Activated naive CD8-positive, alpha-beta T cell treated with anti-CD3 and anti-CD28 coated beads for 36 hours (primary cell): Measurements from ENCODE around the gene STEAP2. TPM values are rescaled to one million over a fixed set of nuclear protein-coding genes. Genes with fewer than 3 reads are reported as not detected.
"Not testable (repeated sequence)": the region's sequence is repeated elsewhere in the genome, so short reads cannot be mapped to it uniquely, and the experiment has no call there.

Experiments used
- DNase-seq: peaks from one replicate; pipeline ENCODE4 v3.0.0; 2021
- H3K27ac Mint-ChIP-seq: one replicate; pipeline ENCODE4 v1.8.0; 2022; ENCODE audit warnings: mild to moderate bottlenecking, moderate library complexity, mixed read lengths
- H3K27me3 Mint-ChIP-seq: one replicate; pipeline ENCODE4 v1.8.0; 2022; ENCODE audit warnings: mild to moderate bottlenecking, mixed read lengths
- H3K36me3 Mint-ChIP-seq: one replicate; pipeline ENCODE4 v1.8.0; 2021; ENCODE audit warnings: mild to moderate bottlenecking, mixed read lengths
- H3K4me1 Mint-ChIP-seq: one replicate; pipeline ENCODE4 v1.8.0; 2021; ENCODE audit warnings: mixed read lengths
- H3K4me3 Mint-ChIP-seq: one replicate; pipeline ENCODE4 v1.8.0; 2022; ENCODE audit warnings: mild to moderate bottlenecking, moderate library complexity, mixed read lengths
- H3K9me3 Mint-ChIP-seq: one replicate; pipeline ENCODE4 v1.8.0; 2022; ENCODE audit warnings: mixed read lengths
- total RNA-seq, 2 experiments: library from RNA; stranded (reverse); gene quantifications; one replicate each; pipeline ENCODE4 v1.2.3, GENCODE V29; 2021

Gene STEAP2
- total RNA-seq, 2 experiments from 2014 or later: not detected

DNA sequence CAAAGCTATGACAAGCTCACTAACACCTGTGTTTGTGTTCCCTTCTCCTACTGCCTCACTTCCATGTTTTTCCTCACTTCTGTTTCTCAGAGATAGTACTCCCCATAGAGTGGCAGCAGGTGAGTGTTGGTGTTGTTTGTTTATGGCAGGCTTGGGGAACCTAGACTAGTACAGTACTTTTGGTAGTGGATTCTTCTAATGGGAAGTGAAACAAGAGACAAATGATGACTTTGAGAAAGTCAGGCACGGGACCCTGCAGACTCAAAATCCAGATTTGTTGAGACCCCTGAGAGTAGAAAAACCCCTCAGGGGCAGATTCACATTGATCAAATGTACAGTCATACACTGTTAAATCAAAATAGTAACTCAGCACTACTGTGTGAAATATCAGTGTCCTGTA is 27.0 kb downstream of the STEAP2 start:
- no peaks in the 10 kb centered on the region for H3K4me1 Mint-ChIP-seq
- H3K36me3 Mint-ChIP-seq: no peaks in the 10 kb centered on the region

DNA sequence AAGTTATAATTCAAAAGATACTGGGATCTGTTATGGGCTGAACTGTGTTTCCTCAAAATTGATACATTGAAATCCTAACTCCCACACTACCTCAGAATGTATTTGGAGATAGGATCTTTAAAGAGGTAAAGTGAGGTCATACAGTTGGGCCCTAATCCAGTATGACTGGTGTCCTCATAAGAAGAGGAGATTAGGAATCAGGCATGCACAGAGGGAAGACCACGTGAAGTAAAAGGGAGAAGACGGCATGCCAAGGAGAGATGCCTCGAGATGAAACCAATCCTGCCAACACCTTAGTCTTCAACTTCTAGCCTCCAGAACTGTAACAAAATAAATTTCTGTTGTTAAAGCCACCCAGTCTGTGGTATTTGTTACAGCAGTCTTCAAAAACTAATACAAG is 27.5 kb downstream of the STEAP2 start:
- no peak overlapping the region for H3K27ac Mint-ChIP-seq
- no peaks in the 10 kb centered on the region for H3K36me3 Mint-ChIP-seq
- H3K4me1 Mint-ChIP-seq: peaks cover 2% of the 10 kb centered on the region
- no peaks in the 10 kb centered on the region for H3K9me3 Mint-ChIP-seq
- DNase-seq: no peak
- no peak overlapping the region for H3K4me3 Mint-ChIP-seq
- H3K27me3 Mint-ChIP-seq: peaks cover 19% of the 10 kb centered on the region

More for the DNA sequence above, 27.0 kb downstream of the STEAP2 start:
- no peak for DNase-seq
- H3K27me3 Mint-ChIP-seq: peaks cover 15% of the 10 kb centered on the region
- H3K27ac Mint-ChIP-seq: no peak overlapping the region
- H3K4me3 Mint-ChIP-seq: no peak overlapping the region
- no peaks in the 10 kb centered on the region for H3K9me3 Mint-ChIP-seq

DNA sequence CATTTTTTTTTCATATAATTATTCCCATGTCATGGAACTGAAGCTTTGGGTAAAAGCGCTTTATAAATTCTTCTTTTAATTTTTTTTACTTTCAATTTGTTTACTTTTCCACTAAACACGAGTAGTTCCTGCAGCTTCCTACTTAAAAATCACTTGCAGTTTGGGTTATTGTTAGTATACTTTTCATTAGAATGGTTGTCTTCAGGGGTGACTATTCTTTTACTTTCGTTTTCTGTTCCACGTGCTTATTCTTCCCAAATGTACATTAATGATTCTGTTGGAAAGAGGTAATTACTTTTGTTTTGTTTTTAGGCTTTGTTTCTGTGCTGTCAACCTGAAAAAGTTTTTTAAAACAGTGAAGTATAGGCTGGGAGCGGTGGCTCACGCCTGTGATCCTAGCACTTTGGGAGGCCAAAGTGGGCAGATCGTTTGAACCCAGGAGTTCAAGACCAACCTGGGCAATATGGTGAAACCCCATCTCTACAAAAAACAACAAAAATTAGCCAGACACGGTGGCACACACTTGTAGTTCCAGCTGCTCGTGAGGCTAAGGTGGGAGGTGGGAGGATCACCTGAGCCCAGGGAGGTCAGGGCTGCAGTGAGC is 28.2 kb downstream of the STEAP2 start:
- DNase-seq: no peak
- H3K4me3 Mint-ChIP-seq: no peak overlapping the region

DNA sequence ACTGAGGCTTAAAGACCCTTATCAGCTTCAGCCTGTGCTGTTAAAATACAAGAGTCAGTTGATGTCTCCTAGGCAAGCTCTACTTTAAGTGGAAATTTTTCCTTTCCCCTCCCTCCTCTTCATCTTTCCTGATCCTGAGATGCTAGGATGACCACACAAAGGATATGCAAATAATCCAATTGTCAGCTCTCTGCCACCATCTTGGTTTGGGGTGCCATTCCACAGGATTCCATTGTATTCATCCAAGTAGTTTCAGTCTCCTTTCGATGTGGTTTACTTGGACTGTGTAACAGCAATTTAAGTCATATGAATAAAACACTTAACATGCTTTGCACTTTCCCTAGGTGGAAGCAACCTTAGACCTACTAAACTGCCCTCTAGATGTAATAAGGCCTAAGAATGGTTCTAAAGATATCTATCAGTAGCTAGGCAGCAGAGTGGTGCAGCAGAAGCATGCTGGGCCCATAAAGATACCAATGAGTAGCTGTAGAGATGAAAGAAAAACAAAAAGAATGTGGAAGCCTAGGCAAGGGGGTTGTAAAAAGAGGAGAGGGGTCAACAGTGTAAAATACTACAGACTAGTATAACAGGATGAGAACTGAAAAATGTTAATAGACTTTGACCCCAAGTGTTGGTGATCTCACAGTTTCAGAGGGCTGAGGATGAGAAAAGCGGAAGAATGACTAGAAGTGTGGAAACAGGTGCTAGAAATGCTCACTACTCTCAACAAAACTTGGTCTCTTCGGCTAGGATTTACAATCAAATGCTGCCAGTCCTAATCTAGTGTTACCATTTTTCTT is 31.0 kb downstream of the STEAP2 start:
- Mint-ChIP-seq H3K27ac (no peak overlapping the region), H3K9me3 (no peaks in the 10 kb centered on the region), H3K4me1 (peaks cover 21% of the 10 kb centered on the region), H3K4me3 (no peak overlapping the region), H3K36me3 (no peaks in the 10 kb centered on the region), H3K27me3 (peaks cover 43% of the 10 kb centered on the region)
- DNase-seq: no peak

More for the DNA sequence above, 28.2 kb downstream of the STEAP2 start:
- Mint-ChIP-seq H3K27me3 (peaks cover 26% of the 10 kb centered on the region), H3K36me3 (no peaks in the 10 kb centered on the region), H3K9me3 (no peaks in the 10 kb centered on the region), H3K27ac (no peak overlapping the region), H3K4me1 (peaks cover 9% of the 10 kb centered on the region)

DNA sequence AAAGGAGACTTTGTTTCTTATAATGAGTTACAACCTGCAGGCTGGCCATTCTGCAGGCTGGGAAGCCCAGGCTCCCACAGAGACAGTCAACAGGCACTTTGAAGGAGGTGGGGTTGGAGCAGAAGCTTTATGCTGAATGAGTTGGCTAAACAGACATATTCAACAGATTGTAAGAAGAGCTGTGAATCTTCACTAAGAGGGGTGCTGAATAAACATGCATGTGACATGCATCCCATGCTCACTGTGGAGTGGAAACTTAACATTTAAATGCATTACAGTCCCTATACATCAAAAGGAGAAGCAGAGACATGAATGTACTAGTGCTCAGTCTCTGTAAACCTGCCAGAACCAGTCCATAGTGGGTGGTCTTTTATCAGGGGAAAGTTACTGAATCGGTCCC is 32.0 kb downstream of the STEAP2 start:
- DNase-seq: no peak
- H3K36me3 Mint-ChIP-seq: no peaks in the 10 kb centered on the region
- H3K27ac Mint-ChIP-seq: no peak overlapping the region
- peaks cover 43% of the 10 kb centered on the region for H3K27me3 Mint-ChIP-seq
- H3K4me1 Mint-ChIP-seq: peaks cover 21% of the 10 kb centered on the region
- H3K9me3 Mint-ChIP-seq: no peaks in the 10 kb centered on the region
- peak overlapping the region; percentile 19 for H3K4me3 Mint-ChIP-seq

DNA sequence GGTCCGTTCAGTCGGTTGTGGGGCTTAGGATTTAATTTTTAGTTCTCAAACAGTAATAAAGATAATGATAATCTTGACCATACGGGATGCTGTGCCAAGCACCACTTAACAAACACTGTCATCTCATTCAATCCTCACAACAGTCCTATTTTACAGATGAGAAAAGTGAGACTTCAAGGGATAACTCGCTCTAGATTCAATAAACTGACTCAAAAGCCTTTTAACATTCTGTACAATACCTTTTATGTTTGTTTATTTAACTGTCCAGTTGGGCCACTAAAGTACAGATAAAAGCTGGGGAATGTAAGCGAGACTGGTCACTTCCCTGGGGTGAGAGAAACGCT is 33.0 kb downstream of the STEAP2 start:
- no peaks in the 10 kb centered on the region for H3K9me3 Mint-ChIP-seq
- H3K36me3 Mint-ChIP-seq: no peaks in the 10 kb centered on the region
- H3K27me3 Mint-ChIP-seq: peaks cover 43% of the 10 kb centered on the region
- DNase-seq: no peak
- peaks cover 21% of the 10 kb centered on the region for H3K4me1 Mint-ChIP-seq
- no peak overlapping the region for H3K27ac Mint-ChIP-seq
- peak overlapping the region; percentile 95 for H3K4me3 Mint-ChIP-seq

DNA sequence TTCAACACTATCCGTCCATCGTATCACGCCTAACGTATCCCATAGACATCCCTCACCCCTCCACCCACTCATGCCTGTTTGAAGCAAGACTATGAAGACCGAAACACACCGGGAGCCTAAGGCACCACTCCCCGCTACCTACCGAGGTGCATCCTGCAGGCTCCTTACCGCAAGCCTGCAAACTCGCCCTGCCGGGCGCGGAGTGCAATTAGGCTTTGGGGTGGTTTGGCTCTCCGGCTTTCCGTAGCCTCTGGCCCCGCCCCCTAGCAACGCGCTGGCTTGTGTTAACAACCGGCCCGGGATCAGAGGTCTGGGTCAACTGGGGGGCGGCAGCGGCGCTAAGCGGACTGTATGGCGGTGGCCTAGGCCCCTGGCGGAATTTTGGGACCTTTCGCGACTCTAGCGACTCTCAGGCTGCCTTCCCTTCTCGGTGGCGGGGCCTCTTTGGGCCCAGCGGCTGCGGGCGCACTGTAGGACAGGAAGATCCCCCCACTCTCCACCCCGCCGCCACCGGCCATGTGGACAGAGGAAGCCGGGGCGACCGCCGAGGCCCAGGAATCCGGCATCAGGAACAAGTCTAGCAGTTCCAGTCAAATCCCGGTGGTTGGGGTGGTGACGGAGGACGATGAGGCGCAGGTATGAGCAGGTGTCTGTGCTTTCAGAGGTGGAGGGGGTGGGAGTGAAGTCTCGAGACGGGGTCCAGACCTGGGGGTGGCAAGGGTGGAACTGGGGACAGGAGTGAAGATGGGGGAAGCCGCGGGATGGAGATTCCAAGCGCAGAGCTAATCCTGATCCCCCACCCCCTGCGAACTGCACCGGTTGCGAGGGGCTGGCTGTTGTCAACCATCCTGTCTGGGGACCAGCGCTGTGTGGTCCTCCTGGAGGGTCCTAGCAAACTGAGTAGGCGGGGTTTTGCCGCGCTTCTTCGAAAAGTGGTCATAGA is 33.6 kb downstream of the STEAP2 start, which contains the start of gene CFAP69:
CFAP69 (plus strand) TSS at position 266 of the 943 bp plus-strand sequence; CDS start at position 517, 251 bp downstream.
- Mint-ChIP-seq H3K36me3 (no peaks in the 10 kb centered on the region), H3K4me1 (peaks cover 21% of the 10 kb centered on the region), H3K4me3 (peak within 1 kb of the TSS; percentile 95), H3K27ac (peak within 1 kb of the TSS; percentile 51), H3K27me3 (peaks cover 46% of the 10 kb centered on the region), H3K9me3 (no peaks in the 10 kb centered on the region)
- peak; percentile 87 for DNase-seq

DNA sequence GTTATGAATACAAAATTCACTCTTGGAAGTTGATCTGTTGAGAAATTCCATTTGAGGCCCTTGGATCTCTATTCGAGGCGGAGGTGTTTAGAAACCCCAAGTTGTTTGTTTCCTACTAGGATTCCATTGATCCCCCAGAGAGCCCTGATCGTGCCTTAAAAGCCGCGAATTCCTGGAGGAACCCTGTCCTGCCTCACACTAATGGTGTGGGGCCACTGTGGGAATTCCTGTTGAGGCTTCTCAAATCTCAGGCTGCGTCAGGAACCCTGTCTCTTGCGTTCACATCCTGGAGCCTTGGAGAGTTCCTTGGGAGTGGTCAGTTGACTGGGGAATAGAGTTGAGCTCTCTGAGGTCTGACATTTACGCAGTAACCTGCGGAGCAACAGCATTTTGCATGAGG is 34.6 kb downstream of the STEAP2 start:
- Mint-ChIP-seq H3K4me3 (peak overlapping the region; percentile 95), H3K9me3 (no peaks in the 10 kb centered on the region), H3K27ac (no peak overlapping the region), H3K36me3 (no peaks in the 10 kb centered on the region), H3K27me3 (peaks cover 46% of the 10 kb centered on the region), H3K4me1 (peaks cover 21% of the 10 kb centered on the region)
- no peak for DNase-seq

DNA sequence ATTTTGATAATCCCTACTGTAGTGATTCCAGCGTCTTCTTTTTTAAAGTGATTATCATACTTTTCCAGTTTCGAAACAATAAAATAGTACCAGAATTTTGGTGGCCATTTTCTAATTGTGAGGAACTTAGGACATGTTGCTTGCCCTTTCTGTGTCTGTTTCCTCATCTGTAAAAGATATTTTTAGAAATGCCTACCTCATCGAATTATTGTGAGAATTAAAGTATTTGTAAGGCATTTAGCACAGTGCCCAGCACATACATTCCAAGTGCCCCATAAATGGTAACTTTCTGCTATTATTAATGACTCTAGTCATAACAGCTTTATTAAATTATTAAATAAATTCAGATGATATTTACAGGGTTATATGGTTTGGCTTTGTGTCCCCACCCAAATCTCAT is 37.2 kb downstream of the STEAP2 start:
- peaks cover 21% of the 10 kb centered on the region for H3K4me1 Mint-ChIP-seq
- H3K9me3 Mint-ChIP-seq: no peaks in the 10 kb centered on the region
- no peak overlapping the region for H3K4me3 Mint-ChIP-seq
- H3K27me3 Mint-ChIP-seq: peaks cover 42% of the 10 kb centered on the region
- H3K36me3 Mint-ChIP-seq: no peaks in the 10 kb centered on the region
- DNase-seq: no peak
- no peak overlapping the region for H3K27ac Mint-ChIP-seq

DNA sequence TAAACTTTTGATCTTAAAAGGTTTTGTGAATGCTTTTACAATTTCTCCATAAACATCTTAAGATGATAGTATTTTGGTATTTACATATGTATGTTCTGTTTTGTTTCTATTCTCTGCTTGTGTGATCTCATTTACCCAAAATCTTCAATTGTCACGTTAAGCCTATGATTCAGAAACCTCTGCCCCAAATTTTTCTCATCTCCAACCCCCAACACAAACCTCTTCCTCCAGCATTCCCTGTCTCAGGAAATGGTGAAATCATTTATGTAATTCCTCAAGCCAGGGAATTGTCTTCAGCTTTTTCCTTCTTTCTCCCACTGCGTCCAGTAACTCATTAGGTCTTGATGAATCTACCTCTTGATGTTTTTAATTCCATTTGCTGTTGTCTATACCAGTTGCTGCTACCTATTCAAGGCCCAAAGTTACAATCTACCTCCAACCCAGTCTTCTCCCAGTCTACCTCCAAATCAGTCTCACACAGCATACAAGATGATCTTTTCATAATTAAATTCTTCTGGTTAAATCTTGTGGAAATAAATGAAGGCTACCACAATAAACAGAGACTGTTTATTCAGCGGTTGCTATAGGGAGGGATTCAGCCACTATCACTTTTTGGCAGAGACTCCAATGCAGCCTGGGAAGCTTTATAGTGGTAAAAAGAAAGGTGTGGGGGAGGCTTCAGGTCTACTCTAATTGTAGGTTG is 39.2 kb downstream of the STEAP2 start:
- no peaks in the 10 kb centered on the region for H3K9me3 Mint-ChIP-seq
- no peak for DNase-seq
- H3K27ac Mint-ChIP-seq: no peak overlapping the region
- H3K36me3 Mint-ChIP-seq: no peaks in the 10 kb centered on the region
- no peak overlapping the region for H3K4me3 Mint-ChIP-seq
- peaks cover 37% of the 10 kb centered on the region for H3K27me3 Mint-ChIP-seq
- H3K4me1 Mint-ChIP-seq: peaks cover 6% of the 10 kb centered on the region

DNA sequence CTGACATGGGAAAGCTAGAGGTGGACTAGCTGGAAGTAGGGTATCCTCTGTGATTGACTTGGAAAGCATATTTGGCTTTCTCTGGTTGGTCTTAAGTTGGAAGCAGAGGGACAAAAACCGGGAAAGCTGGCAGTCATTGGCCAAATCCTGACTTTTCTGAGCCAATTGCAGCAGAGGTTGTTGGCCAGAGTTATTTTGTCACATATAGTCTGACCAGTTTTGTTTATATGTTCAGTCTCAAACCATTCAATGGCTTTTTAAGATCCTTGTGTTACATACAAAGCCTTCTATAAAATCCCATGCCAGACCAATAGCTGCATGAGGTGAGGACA is 39.7 kb downstream of the STEAP2 start:
- H3K27me3 Mint-ChIP-seq: peaks cover 34% of the 10 kb centered on the region
- H3K4me3 Mint-ChIP-seq: no peak overlapping the region
- H3K36me3 Mint-ChIP-seq: no peaks in the 10 kb centered on the region
- H3K4me1 Mint-ChIP-seq: peaks cover 1% of the 10 kb centered on the region
- H3K27ac Mint-ChIP-seq: no peak overlapping the region
- DNase-seq: no peak
- no peaks in the 10 kb centered on the region for H3K9me3 Mint-ChIP-seq

DNA sequence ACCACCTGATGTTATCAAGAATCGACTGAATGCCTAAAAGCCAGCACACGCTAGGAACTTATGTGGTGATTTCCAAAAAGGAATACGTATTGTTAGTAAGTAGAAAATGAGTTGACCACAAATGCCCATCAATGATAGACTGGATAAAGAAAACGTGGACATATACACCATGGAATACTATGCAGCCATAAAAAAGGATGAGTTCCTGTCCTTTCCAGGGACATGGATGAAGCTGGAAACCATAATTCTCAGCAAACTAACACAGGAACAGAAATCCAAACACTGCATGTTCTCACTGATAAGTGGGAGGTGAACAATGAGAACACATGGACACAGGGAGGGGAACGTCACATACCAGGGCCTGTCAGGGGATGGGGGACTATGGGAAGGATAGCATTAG is 44.5 kb downstream of the STEAP2 start:
- H3K27me3 Mint-ChIP-seq: peaks cover 30% of the 10 kb centered on the region
- not testable (repeated sequence) for H3K36me3 Mint-ChIP-seq, H3K9me3 Mint-ChIP-seq, H3K4me3 Mint-ChIP-seq, H3K27ac Mint-ChIP-seq, H3K4me1 Mint-ChIP-seq, DNase-seq

DNA sequence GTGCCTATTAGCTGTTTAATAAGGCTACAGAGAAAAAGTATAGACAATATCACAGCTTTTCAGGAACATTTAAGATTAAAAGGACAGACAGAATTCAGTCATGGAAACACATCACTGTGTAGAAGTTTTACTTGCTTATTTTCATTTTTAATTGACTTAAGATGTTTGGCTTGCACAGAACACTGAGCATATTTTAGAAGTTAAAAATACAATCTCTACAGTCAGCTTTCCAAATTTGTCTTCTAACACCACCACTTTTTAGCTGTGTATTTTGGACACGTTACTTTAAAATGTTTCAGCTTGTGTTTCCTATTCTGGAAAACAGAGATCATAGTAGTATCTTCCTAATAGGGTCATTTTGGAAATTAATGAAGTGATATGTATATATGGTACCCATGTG is 45.2 kb downstream of the STEAP2 start:
- no peak overlapping the region for H3K4me3 Mint-ChIP-seq
- no peaks in the 10 kb centered on the region for H3K36me3 Mint-ChIP-seq
- peaks cover 30% of the 10 kb centered on the region for H3K27me3 Mint-ChIP-seq

DNA sequence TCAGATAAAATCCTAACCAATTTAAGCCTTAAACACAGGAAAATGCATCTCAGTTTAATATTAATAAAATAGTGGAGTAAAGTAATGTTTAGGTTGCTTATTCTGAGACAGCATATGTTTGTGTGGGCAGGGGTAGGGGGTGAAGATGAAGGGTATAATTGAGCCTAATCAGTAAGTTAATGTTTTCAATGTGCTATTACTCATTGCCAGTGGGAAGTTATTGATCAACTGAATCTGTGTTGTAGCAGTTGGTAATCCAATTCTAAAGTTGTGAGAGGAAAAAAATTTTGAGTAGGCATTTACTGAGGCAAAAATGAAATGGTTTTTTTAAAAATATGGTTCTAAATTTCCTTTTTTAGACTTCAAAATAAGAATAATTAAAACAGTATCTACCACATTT is 49.9 kb downstream of the STEAP2 start:
- H3K4me3 Mint-ChIP-seq: no peak overlapping the region
- no peaks in the 10 kb centered on the region for H3K36me3 Mint-ChIP-seq
- no peaks in the 10 kb centered on the region for H3K4me1 Mint-ChIP-seq
- H3K9me3 Mint-ChIP-seq: no peaks in the 10 kb centered on the region
- no peak overlapping the region for H3K27ac Mint-ChIP-seq
- no peak for DNase-seq
- H3K27me3 Mint-ChIP-seq: peaks cover 12% of the 10 kb centered on the region

More for the DNA sequence above, 45.2 kb downstream of the STEAP2 start:
- Mint-ChIP-seq H3K27ac (no peak overlapping the region), H3K4me1 (no peaks in the 10 kb centered on the region), H3K9me3 (no peaks in the 10 kb centered on the region)
- no peak for DNase-seq

DNA sequence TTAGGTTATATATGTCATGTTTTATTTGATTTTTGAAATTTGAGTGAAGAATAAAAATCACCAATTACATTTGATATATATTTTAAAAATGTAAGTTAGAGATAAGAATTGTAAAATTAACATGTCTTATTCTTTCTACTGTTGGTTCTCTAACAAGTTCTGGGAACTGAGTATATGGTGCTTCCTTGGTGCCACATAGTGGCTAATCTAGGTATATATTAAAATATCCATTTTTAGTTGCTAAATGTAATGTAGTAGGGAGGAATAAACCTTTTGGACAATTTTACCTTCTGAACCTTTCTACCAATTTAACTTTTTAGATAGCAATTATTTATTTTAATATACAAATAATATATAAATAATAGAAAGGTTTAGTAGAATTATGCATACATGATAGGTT is 50.9 kb downstream of the STEAP2 start:
- H3K36me3 Mint-ChIP-seq: no peaks in the 10 kb centered on the region
- no peaks in the 10 kb centered on the region for H3K4me1 Mint-ChIP-seq
- no peaks in the 10 kb centered on the region for H3K9me3 Mint-ChIP-seq
- H3K27ac Mint-ChIP-seq: no peak overlapping the region
- no peak overlapping the region for H3K4me3 Mint-ChIP-seq
- DNase-seq: no peak
- peaks cover 16% of the 10 kb centered on the region for H3K27me3 Mint-ChIP-seq
